Measurements from ENCODE around the gene PMVK.
"Not testable (repeated sequence)": the region's sequence is repeated elsewhere in the genome, so short reads cannot be mapped to it uniquely, and the experiment has no call there.

The PMVK gene

DNA sequence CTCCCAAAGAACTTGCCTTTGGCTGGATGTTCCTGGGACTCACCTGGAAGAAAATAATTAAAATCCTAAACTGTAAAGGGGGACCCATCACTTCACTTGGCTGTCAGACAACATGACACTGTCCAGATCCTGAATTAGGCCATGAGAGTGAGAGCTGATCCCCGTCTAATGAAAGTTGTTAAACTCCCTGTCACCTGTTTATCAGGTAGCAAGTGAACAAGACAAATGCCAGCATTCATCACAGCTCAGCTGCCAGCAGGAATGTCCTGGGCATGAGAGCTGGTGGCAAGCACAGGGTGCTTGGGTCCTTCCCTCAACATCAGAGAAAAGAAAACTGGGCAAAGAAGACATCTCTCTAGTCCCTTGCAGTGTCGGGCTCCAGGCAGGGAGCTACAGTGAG is 23.8 kb downstream of the PMVK start:
- DNase-seq (ENCODE audit: low spot score), result no peak

DNA sequence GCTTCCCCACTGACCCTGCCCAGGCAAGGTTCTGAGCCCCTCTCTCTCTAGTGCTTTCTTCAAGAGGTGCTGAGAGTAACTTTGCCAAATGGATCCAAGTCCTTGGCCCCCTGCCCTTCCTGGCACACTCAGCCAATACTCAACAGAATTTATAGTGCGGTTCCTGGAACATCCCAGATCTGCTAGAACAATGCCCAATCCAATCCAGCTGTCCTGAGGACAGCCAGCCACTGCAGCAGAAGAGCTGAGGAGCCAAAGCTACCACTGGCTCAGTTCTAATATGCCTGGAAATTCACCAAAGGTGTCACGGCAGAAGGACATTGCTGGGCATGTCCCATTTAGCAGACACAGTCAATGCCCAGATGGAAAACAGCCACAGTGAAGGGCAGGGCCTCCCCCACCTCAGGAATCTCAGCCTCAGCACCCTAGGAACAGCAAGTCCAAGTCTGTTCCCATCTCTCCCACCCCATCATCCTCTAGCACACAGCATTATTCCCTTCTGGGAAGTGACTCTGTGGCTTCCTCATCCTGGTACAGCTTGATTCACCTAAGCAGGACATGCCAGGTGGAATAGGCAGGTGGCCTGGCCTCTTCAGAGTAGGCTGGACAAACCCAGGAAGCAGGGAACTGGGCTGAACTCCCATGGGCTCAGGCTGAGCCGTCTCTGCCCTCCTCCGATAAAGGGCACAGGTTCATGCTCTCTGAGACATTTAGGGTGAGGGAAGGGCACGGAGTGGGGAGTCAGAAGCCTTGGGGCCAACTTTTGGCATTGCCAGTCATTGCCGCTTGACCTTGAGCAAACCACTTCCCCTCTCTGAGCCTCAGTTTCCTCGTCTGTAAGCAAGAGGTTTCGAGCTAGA is 24.6 kb downstream of the PMVK start:
- no peak for DNase-seq (ENCODE audit: low spot score)

DNA sequence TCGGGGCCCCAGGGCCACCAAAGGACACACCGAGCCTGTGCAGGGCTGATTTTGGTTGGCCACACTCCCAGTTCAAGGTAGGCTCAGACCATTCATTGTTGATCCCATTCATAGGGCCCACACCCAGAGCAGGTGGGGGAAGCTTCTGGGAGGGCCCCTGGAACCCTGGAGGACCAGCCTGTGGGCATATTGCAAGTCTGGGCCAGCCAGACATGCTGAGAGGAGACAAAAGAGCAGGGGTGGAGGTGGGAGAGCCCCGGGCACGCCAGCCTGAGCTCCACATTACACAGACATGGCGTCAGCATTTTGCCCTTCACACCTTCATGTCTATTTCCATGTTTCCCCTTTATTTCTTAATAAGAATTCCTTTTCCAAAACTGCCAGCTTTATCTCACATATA is 25.7 kb downstream of the PMVK start:
- DNase-seq (ENCODE audit: low spot score), result no peak

DNA sequence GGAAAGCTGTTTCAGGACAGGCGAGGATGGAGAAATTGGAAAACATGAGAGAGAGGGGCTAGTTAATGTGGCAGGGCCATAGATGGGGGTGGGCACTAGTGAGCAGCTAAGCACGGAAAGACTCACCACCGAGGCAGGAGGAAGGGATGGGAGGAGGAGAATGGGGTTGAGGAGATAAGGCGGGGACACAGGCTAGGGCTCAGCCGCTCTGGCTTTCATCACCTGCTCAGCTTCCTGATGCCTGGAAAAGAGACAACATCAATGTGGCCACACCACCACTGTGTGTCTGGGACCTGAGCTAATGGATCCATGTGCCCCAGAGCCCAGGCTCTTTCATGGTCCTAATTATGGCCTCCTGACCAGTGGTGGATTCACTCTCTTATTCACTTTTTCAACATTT is 27.6 kb downstream of the PMVK start:
- DNase-seq (ENCODE audit: low spot score), result no peak

DNA sequence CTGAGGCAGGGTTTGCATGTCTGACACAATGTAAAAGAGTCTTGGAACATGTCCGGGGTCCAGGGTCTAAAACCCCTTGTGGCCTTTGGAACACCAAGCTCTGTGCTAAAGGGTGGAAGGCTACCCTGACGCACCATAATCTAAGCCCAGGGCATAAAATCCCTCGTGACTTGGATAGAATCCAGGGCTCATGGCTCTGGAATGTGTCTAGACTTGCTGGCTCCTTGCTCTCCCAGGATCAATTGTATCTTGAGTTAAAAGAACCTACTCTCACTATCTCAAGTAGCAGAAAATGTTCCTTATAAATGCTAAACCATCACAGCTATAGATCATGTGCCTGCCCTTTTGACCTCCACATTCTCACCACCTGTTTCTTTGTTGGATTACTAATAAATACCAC is 28.4 kb downstream of the PMVK start:
- not testable (repeated sequence) for DNase-seq (ENCODE audit: low spot score)

DNA sequence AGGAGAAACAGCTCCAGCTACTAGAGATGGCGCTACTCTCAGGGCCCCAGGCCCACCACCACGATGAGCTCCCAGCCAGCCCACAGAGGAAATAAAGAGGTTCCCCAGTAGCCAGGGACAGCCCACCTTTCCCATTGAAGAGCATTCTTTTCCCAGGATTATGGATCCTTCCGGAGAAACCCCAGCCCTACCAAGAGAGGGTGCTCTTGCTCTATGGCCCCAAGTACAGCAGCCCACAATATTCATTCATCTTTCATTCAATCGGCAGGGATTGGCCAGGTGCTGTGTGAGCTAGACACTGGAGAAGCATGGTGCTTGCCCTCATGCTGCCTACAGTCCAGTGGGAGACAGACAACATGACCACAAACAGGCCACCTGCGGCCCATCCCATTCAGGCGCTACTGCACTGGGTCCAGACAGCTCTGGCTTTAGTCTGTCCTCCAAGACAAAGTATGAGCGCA is 29.9 kb downstream of the PMVK start:
- no peak for DNase-seq (ENCODE audit: low spot score)

DNA sequence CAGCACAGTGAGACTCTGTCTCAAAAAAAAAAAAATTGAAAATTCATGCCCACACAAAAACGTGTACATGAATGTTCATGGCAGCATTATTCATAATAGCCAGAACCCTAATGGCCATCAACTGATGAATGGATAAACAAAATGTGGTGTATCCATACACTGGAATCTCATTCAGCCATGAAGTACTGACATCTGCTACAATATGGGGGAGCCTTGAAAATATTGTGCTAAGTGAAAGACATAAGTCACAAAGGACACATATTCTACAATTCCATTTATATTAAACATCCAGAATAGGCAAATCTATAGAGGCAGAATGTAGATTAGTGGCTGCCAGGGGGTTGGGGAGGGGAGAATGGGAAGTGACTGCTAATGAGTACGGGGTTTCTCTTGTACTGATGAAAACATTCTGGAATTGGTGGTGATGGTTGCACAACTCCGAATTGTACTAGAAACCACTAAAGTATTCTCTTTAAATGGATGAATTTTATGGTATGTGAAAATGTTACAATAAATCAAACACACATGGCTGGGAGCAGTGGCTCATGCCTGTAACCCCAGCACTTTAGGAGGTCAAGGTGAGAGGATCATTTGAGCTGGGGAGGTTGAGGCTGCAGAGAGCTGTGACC is 33.5 kb downstream of the PMVK start:
- no peak for DNase-seq (ENCODE audit: low spot score)

DNA sequence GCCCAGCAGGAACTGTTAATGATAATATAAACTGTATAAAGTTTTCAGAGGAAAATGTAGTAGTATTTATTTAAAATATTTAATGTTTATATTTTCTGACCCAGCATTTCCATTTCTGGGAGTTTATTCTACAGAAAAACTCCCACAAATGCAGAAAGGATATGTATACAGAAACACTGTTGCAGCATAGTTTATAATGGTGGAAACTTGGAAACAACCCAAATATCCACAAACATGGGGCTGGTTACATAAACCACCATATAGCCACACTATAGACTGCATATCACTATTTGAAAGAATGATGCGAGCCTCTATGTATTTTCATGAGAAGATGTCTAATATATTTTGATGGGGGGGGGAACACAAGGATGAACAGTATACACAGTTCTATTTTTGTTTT is 34.9 kb downstream of the PMVK start:
- no peak for DNase-seq (ENCODE audit: low spot score)

DNA sequence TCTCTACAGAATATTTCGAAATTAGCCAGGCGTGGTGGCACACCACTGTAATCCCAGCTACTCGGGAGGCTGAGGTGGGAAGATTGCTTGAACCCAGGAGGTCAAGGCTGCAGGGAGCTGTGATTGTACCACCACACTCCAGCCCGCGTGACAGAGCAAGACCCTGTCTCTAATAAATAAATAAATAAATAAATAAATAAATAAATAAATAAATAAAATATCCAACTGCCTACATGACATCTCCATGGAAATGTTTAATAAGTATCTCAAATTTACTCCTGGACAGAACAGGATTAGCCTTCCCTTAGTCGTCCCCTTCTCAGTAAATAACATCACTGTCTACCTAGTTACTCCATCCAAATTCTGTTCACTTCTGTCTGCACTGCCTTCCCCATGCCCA is 37.5 kb downstream of the PMVK start:
- no peak for DNase-seq (ENCODE audit: low spot score)

DNA sequence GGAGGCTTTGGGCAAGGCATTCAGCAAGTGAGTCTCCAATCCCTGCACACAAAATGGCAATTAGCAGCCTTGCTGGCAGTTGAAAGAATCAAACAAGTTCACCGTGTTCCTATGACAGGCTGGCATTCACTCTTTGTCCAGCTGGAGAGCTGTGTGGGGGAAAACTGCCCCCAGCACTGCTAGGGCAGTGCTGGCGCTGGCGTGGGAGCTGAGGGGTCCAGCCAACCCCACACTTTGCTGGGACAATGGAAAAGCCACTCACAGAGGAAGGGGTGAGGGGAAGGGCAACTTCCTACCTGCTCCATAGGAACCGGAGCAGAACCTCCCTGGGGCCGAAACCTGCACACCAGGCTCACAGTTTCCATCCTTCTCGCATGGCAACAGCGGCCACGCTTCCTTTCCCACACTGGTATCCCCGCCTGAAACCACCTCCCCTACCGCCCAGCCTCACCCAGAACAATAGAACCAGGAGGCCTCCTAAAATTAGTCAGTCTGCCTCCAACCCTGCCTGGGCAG is 39.7 kb downstream of the PMVK start:
- DNase-seq (ENCODE audit: low spot score), result no peak

DNA sequence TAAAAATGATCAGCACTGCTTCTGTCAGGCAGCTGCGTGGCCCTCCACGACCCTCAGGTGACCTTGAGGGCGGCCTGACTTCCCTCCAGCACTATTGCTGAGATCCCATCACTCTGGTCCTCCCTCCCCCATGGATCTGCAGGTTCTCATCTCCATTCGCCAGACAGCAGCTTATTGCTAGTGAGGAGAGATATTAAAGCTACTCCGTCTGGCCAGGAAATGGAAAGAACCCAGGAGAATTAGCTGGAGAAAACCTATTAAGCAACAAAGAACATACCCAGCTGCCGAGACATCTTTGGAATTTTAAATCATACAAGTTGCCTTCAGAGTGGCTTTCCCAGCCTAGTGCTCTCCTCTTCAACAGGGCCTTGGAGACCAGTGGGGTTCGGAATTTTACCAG is 40.7 kb downstream of the PMVK start:
- no peak for DNase-seq (ENCODE audit: low spot score)

DNA sequence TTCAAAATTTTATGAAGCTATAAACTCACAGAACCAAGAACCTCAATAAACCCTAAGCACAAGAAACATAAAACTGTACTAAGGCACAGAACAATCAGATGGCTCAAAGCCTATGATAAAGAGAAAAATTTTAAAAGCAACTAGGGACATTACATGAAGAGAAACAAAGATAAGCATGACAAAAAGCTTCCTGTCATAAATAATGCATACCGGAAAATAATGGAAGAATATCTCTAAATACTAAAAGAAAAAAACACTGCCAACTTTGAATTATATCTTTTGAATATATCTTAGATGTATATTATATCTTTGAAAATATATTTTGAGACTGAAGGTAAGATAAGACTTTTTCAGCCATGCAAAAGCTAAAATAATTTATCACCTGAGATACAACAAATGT is 45.1 kb downstream of the PMVK start:
- no peak for DNase-seq (ENCODE audit: low spot score)

DNA sequence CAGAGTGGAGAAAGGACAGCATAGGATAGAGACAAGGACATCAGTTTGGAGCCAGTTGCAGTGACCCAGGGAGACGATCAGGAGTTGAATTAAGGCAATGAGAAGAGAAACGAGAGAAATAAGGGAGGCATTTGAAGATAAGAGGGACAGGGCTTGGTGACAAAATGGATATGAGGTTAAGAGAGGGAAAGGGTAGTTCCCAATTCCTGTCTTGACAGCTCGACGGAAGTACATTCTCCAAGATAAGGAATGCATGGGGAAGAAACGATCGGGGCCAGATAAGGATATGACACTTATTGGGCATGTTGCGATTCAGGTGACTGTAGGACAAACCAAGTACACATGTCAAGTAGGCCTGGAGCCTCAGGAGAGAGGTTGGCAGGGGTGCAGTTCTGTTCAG is 47.8 kb downstream of the PMVK start:
- no peak for DNase-seq (ENCODE audit: low spot score)

DNA sequence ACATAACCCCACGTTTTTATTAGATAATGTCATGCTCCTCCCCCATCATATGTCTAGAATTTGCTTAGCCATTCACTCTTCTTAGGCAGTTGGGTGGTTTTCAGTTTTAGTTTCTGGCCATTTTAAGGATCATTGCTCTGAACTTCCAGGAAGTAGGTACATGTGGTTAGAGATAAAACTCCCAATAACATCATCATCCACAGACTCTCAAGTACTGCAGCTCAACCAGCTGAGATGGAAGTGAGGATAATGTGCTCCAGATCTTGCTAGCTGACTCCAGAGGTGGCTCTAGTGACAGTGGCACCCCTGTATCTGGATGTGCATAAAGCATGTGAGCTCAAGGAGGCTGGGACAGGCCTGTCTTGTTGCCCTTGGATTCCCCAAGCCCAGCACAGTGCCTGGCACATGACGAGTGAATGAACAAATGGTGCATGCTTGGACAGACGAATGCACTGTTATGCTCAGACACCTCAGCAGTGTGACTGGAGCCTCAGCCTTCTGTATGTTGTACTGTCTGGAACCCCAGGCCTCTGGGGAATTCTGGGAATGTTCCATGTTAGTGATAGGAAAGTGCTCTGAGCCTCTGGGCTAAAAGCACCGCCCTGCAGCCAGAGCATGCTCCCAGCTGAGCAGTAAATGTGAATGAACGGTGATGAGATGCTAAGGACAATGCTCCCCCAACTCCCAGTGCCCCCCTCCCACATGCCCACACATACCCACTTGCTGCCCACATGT is 50.1 kb downstream of the PMVK start:
- DNase-seq (ENCODE audit: low spot score), result no peak

DNA sequence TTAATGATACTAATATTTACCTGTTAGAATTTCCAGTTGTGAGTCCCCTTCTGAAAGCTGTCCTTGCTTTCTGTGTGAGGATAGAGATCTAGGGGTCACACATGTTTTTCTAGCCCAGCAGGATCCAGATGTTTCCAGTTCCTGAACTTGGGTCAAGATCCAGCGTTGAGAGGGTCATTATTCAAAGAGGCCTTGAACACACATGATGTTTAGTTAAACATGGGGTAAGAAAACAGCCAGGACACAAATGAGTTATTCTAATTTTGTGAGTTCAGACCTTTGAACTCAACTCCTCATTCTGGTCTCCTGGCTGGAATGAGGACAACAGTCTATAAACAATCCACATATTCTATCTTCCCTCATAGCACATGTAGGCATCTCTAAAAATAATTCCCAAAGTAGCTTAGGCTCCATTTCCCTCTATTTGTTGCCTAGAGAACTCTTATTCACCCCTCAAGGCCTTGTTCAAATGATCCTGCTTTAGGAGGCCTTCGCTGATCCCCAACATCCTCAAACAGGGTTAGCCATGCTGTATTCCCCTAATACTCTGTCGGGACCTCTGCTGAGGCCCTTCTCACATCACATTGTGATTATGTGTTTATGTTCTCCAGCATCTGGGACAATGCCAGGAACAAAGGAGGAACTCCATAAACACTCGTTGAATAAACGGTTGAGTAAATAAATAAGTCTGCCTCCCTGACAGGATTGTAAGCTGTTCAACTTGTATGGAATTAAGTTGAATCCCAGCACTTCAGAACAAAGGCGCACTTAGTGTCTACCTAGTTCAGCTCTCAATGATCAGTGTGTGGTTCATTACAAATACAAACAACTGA is 51.4 kb downstream of the PMVK start:
- DNase-seq (ENCODE audit: low spot score), result no peak

DNA sequence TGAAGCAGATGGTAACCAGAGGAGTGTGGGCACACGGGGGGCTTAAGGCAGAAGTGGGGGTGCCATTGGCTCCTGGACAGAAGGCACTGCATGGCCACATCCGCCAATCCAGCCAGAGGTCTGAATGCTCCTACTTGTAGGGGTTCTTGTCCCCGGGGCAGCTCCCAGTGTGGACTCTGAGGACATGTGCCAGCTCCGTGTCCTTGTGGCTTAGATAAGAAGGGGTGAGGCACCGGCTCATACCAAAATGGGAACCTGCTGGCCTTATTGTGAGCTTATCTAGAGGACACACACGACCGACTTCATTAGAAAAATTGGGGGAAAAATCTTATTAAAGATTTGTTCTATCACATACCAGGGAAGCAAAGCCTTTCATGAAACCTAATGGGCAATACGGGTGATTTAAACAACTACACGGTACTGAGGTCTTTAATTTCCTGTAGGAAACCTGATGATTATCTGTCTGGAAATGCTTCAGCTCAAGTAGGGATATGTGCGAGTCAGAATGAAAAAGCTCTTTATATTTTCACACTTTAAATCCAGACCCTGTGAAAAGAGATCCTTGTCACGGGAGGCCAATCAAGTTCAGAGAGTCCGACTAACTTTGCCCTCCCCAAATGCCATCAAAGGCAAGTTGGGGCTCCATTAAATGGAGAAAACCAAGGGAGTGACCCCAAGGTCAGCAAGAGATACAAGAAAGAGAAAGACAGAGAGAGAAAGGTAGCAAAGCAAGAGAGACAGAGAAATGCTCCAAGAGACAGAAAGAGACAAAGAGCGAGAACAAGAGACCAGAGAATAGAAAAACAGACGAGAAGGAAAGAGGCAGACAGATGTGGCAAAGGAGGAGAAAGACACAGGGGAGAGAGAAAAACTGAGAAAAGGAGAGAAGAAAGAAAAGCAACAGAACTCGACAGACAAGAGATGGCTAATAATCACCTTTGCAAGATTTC is 52.3 kb downstream of the PMVK start:
- no peak for DNase-seq (ENCODE audit: low spot score)

DNA sequence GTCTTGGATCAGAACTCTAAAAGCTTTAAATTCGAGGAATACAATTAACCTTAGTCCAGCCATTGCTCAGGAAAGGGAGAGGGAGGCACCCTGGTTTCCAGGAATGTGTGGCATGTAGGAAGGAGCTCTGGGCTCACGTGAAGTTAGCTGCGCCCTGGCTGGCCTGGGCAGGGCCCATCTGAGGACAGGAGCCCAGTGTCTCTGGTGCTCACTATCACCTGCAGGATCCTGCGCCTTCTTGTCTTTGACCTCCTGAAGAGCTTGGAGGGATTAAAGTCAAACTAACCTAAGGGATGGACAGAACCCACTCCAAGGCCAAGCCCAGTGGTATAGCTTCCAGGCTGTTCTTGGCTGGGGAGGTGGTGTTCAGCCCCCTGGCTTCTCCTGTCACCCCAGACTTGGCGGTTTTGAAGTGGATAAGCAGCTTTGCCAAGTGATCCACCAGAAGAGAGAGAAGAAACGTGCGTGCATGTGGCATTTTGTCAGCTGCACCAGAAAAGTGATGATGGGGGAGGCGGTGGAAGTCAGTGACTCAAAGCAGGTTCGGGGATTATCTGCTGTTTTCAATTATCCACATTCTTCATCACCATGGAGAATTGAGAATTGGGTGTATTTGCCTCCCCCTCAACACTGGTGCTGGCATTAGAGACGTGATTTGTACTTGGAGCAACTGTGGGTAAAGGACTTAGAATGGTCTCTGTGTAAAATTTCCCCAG is 54.5 kb downstream of the PMVK start:
- DNase-seq (ENCODE audit: low spot score), result no peak

DNA sequence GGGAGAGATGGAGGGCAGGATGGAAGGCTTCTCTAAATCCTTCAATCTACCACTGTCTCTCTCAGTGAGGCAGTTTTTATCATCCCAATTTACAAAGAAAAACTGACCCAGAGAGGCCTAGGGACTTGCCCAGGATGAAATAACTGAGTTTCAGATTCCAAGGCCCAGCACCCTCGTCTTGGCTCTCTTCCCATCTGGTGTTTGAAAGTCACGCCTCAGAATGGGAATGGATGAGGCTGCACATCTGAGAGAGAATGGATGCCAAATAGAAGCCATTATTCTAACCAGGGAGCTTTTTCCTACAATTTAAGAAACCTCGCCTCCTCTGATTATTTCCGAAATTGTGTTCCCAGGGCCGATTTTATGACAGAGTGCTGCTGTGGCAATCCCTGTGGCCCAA is 55.8 kb downstream of the PMVK start:
- no peak for DNase-seq (ENCODE audit: low spot score)

DNA sequence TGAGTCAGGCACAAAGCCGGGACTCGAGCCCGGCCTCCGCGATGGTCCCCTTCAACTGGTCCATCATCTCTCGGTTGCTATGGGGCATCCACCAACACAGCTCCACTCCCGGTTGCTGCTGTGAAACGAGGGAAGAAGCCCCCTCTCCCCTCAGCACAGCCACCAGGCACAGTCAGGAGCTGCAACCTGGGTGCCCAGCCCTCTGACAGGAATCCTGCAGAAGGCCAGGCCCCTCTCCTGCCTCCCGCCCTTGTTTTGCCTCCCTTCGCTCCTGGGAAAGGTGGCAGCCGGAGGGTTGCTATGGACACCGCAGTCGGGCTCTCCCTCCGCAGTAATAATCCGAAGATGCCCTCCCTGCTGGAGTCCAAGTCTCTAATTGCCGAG is 57.5 kb downstream of the PMVK start:
- DNase-seq (ENCODE audit: low spot score), result no peak

DNA sequence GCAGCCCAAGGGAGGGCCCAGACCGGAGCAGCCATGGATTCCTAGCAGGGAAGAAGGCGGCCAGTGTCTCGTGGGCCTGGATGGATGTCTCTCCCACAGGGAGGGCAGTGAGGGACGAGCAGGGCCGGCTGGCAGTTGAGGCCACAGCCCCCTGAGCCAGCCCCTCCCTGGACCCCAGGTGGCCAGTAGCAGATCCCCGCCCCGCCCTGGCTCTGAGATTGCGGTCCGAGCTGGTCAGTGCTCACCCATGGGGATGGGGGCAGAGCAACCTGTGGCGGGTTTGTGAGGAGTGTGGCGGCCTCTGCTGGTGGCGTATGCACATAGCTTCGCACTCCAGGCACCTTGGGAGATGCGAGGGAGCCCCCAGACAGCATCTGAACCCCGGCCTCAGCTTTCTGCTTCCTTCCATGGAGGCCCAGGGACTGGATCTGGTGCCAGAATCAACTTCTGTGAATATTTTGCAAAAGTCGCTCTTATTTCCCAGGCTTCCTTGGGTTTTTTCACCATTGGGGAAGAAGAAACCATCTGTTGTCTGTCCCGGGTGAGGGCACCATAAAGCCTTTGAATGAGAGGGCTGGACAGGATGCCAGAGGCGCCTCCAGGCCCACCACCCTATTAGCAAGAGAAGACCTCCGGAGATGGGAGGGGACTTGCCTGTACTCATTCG is 58.0 kb downstream of the PMVK start:
- DNase-seq (ENCODE audit: low spot score), result peak; percentile 92
